ENCODE results near the gene CCDC27.

The CCDC27 gene

GRCh38 chr1:3727042-3727824 lies 25.0 kb upstream of the CCDC27 start:
- Mint-ChIP-seq H3K9me3 (no peaks in the 10 kb centered on the region), H3K27me3 (peaks cover 9% of the 10 kb centered on the region), H3K27ac (no peak overlapping the region), H3K4me1 (ENCODE audit: low read depth) (no peaks in the 10 kb centered on the region), H3K36me3 (ENCODE audit: low read depth) (no peaks in the 10 kb centered on the region), H3K4me3 (no peak overlapping the region)
- intact Hi-C loops (cut with micrococcal nuclease), result no loop called here

- H3K4me1 Mint-ChIP-seq (ENCODE audit: low read depth), result no peaks in the 10 kb centered on the region
- H3K4me3 Mint-ChIP-seq, result no peak overlapping the region
- no peaks in the 10 kb centered on the region for H3K9me3 Mint-ChIP-seq
- no peak overlapping the region for H3K27ac Mint-ChIP-seq
- H3K27me3 Mint-ChIP-seq, result peaks cover 11% of the 10 kb centered on the region
- intact Hi-C loops (cut with micrococcal nuclease), result no loop called here
- no peaks in the 10 kb centered on the region for H3K36me3 Mint-ChIP-seq (ENCODE audit: low read depth)
Observed at GRCh38 chr1:3727825-3728776, 24.1 kb upstream of the CCDC27 start.

DNA sequence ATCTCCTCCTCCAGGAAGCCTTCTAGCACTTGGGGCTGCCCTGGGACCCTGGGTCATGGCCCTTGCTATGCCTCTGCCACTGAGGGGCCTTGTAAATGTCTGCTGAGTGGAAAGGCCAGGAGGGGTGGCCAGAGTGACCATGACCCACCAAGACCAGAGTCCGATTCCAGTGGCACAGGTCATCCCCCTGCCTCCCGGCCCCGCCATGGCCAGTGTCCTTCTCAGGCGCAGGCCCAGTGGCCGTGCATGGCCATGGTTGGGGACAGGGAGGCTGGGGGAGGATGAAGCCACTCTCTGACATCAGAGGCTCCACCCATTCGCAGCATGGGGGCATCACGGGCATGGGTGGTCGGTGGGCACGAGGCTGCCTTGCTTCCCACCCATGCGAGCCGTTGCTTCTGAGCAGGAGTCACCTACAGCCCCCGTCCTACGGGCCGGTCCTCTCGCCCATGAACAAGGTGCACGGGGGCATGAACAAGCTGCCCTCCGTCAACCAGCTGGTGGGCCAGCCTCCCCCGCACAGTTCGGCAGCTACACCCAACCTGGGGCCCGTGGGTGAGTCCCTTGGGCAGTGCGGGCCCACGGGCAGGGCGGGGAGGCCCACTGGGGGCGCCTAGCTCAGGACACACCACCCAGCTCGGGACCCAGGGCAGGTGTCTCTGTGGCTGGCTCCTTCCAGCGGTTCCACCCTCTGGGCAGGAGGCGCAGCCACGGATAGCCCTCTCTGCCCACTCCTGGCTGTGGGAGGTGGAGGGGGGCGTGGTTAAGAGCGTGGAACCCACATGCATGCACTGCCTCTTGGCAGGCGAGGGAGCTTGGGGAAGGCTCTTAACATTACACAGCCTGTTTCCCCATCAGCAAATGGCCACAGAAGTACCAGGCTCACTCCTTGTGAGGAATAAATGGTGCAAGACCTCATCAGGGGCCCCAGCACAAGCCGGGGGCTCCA lies 22.4 kb upstream of the CCDC27 start:
- no peaks in the 10 kb centered on the region for H3K9me3 Mint-ChIP-seq
- no peaks in the 10 kb centered on the region for H3K36me3 Mint-ChIP-seq (ENCODE audit: low read depth)
- H3K4me3 Mint-ChIP-seq, result no peak overlapping the region
- no peak overlapping the region for H3K27ac Mint-ChIP-seq
- H3K4me1 Mint-ChIP-seq (ENCODE audit: low read depth), result no peaks in the 10 kb centered on the region
- H3K27me3 Mint-ChIP-seq, result peaks cover 10% of the 10 kb centered on the region
- intact Hi-C loops (cut with micrococcal nuclease), result no loop called here

DNA sequence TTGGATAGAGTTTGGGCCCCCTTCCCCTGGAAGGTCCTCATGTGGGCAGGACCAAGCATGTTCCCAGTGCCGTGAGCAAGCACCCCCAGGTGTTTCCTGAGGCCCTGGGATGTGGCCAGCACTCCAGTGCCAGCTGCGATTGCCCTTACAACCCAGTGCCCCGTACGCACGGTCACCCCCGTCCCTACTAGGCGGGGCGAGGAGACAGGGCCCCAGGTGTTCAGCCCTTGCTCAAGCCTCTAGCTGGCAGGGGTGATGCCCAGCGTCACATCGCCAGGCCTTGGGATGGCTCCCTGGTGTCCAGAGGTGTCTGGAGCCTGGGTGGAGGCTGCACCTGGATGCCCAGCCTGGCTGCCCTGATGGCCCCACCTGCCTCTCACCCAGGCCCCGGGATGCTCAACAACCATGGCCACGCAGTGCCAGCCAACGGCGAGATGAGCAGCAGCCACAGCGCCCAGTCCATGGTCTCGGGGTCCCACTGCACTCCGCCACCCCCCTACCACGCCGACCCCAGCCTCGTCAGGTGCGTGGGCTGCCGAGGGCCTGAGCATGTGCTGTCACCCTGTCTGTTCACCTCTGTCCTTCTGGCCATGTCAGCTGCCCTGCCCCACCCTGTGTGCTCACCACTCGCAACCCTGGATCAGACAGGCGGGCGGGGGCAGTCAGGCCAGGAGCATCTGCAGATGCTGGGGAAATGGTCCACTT lies 21.6 kb upstream of the CCDC27 start:
- Mint-ChIP-seq H3K36me3 (ENCODE audit: low read depth) (no peaks in the 10 kb centered on the region), H3K4me1 (ENCODE audit: low read depth) (no peaks in the 10 kb centered on the region), H3K27me3 (peaks cover 10% of the 10 kb centered on the region), H3K27ac (no peak overlapping the region), H3K4me3 (no peak overlapping the region), H3K9me3 (no peaks in the 10 kb centered on the region)
- intact Hi-C loops (cut with micrococcal nuclease), result no loop called here

DNA sequence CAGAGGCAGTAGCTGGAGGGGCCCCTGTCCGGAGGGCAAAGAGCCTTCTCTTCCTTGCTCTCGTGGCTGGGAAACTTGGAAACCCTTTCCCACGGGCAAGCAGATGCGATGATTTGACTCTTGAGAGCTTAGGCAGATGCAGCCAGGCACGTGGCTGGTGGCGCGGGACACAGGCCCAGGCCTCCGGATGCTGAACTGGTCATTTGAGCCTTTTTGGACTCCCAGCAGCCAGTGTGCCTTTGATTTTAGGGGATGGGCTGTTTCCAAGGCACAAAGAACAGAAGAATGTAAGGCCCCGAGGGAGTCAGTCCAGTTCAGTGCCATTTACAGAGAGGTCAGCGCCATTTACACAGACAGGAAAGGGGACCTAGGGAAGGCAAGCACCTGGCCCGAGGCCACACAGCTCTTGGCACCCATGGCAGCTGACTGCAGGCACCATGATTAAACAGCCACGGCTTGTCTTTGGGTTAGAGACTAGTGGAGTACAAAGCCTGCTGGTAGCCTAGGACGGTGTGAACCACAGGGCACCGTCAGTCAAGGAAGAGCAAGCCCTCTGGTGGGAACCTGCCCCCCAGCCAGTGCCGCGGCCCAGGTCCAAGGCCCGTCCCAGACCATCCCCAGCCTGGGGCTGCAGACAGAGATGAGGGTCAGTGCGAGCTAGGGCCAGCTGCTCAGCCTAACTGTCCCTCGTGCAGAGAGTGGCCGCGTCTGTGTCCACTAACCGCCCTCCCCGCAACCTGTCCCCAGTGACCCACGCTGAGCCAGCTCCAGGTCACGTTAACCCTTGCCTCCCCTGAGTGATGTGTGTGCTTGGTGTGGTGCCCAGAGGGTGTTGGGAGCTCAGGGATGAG lies 20.4 kb upstream of the CCDC27 start:
- H3K4me3 Mint-ChIP-seq, result no peak overlapping the region
- peaks cover 10% of the 10 kb centered on the region for H3K27me3 Mint-ChIP-seq
- intact Hi-C loops (cut with micrococcal nuclease), result no loop called here
- no peaks in the 10 kb centered on the region for H3K4me1 Mint-ChIP-seq (ENCODE audit: low read depth)
- H3K27ac Mint-ChIP-seq, result no peak overlapping the region
- no peaks in the 10 kb centered on the region for H3K9me3 Mint-ChIP-seq
- no peaks in the 10 kb centered on the region for H3K36me3 Mint-ChIP-seq (ENCODE audit: low read depth)

DNA sequence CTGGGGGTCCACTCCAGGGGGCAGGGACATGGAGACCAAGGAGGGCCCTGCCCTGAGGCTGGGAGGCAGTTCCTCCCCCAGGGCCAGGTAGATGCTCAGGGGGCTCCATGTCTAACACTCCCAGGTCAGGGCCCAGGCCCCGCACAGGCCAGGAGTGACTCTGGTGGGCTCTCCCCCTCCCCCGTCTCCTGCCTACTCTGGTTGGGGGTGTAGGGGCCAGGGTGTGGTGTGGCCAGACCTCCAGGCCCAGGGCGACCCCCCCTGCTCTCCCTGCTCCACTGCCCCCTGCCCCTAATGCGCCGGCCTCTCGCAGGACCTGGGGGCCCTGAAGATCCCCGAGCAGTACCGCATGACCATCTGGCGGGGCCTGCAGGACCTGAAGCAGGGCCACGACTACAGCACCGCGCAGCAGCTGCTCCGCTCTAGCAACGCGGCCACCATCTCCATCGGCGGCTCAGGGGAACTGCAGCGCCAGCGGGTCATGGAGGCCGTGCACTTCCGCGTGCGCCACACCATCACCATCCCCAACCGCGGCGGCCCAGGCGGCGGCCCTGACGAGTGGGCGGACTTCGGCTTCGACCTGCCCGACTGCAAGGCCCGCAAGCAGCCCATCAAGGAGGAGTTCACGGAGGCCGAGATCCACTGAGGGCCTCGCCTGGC lies 19.7 kb upstream of the CCDC27 start:
- H3K4me1 Mint-ChIP-seq (ENCODE audit: low read depth), result no peaks in the 10 kb centered on the region
- H3K36me3 Mint-ChIP-seq (ENCODE audit: low read depth), result no peaks in the 10 kb centered on the region
- no peak overlapping the region for H3K4me3 Mint-ChIP-seq
- H3K27me3 Mint-ChIP-seq, result peaks cover 10% of the 10 kb centered on the region
- H3K27ac Mint-ChIP-seq, result no peak overlapping the region
- no peaks in the 10 kb centered on the region for H3K9me3 Mint-ChIP-seq
- intact Hi-C loops (cut with micrococcal nuclease), result no loop called here

DNA sequence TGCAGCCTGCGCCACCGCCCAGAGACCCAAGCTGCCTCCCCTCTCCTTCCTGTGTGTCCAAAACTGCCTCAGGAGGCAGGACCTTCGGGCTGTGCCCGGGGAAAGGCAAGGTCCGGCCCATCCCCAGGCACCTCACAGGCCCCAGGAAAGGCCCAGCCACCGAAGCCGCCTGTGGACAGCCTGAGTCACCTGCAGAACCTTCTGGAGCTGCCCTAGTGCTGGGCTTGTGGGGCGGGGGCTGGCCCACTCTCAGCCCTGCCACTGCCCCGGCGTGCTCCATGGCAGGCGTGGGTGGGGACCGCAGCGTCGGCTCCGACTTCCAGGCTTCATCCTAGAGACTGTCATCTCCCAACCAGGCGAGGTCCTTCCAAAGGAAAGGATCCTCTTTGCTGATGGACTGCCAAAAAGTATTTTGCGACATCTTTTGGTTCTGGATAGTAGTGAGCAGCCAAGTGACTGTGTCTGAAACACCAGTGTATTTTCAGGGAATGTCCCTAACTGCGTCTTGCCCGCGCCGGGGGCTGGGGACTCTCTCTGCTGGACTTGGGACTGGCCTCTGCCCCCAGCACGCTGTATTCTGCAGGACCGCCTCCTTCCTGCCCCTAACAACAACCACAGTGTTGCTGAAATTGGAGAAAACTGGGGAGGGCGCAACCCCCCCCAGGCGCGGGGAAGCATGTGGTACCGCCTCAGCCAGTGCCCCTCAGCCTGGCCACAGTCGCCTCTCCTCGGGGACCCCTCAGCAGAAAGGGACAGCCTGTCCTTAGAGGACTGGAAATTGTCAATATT lies 19.0 kb upstream of the CCDC27 start:
- Mint-ChIP-seq H3K4me1 (ENCODE audit: low read depth) (no peaks in the 10 kb centered on the region), H3K27me3 (peaks cover 10% of the 10 kb centered on the region), H3K9me3 (no peaks in the 10 kb centered on the region), H3K4me3 (no peak overlapping the region), H3K27ac (no peak overlapping the region), H3K36me3 (ENCODE audit: low read depth) (no peaks in the 10 kb centered on the region)
- intact Hi-C loops (cut with micrococcal nuclease), result no loop called here

DNA sequence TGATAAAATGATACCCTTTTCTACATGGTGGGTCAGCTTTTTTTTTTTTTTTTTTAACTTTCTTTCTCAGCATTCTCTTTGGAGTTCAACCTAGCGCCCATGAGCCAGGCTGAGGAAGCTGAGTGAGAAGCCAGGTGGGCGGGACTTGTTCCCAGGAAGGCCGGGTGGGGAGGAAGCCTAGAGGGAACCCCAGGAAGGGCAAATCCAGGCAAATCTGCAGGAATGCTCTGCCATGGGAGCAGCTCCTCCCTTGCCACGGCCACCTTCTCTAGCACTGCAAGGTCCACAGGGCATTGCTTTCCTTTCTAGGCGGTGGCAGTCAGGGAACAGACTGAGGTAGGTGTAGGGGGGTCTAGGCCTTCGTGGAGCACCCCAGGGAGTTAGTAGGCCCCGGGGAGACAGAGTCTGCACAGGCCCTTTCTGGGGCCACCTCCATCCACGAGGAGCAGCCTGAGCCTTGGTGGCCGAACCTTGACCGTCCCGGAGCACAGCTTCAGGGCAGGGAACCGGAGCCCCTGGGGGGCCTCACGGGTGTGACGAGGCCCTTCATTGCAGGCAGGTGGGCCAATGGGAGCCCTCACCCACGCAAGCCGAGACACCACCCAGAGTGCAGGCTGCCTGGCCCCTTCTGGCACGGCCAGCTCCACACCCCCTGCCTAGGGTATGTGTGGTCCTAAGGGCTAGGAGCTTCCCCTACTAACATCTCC lies 18.2 kb upstream of the CCDC27 start:
- Mint-ChIP-seq H3K4me1 (ENCODE audit: low read depth) (no peaks in the 10 kb centered on the region), H3K27ac (no peak overlapping the region), H3K9me3 (no peaks in the 10 kb centered on the region), H3K27me3 (peaks cover 8% of the 10 kb centered on the region), H3K36me3 (ENCODE audit: low read depth) (no peaks in the 10 kb centered on the region), H3K4me3 (no peak overlapping the region)
- intact Hi-C loops (cut with micrococcal nuclease), result no loop called here

- Mint-ChIP-seq H3K27ac (no peak overlapping the region), H3K4me3 (no peak overlapping the region), H3K36me3 (ENCODE audit: low read depth) (no peaks in the 10 kb centered on the region), H3K9me3 (no peaks in the 10 kb centered on the region), H3K27me3 (peaks cover 8% of the 10 kb centered on the region), H3K4me1 (ENCODE audit: low read depth) (no peaks in the 10 kb centered on the region)
- intact Hi-C loops (cut with micrococcal nuclease), result no loop called here
Observed at GRCh38 chr1:3734602-3735001, 17.6 kb upstream of the CCDC27 start.

DNA sequence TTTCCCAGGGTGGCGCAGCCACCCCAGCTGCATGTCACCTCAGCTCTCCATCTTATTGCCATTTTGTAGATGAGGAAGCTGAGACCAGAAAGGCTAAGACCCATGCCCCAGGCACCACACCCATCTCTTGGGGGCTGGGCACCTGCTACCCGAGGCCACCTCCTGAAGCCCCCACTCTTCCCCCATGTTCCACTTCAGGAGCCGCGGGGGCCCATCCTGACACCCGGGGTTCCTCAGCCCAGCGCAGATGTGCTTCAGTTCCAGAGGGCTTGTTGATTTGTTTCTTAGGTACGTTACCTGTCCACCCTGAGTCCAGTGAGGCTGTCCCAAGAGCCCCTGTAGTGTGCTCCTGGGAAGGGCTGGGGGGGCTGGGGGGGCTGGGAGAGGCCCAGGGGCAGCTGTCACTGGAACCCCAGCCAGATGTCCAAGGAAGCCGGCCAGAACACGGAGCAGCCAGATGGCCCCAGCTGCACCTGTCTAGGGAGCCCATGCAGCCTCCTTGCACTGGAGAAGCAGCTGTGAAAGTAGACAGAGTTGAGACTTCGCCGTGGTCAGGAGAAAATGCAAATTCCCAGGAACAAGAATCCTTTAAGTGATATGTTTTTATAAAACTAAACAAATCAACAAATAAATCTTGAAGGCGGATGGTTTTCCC lies 17.1 kb upstream of the CCDC27 start:
- Mint-ChIP-seq H3K27ac (no peak overlapping the region), H3K9me3 (no peaks in the 10 kb centered on the region), H3K36me3 (ENCODE audit: low read depth) (no peaks in the 10 kb centered on the region), H3K4me1 (ENCODE audit: low read depth) (no peaks in the 10 kb centered on the region), H3K27me3 (peaks cover 7% of the 10 kb centered on the region), H3K4me3 (no peak overlapping the region)
- intact Hi-C loops (cut with micrococcal nuclease), result no loop called here

- Mint-ChIP-seq H3K27me3 (peaks cover 6% of the 10 kb centered on the region), H3K9me3 (no peaks in the 10 kb centered on the region), H3K4me1 (ENCODE audit: low read depth) (no peaks in the 10 kb centered on the region), H3K27ac (no peak overlapping the region), H3K36me3 (ENCODE audit: low read depth) (peaks cover 2% of the 10 kb centered on the region), H3K4me3 (no peak overlapping the region)
- intact Hi-C loops (cut with micrococcal nuclease), result no loop called here
Observed at GRCh38 chr1:3735688-3736087, 16.6 kb upstream of the CCDC27 start.

Measured in dendritic cell treated with granulocyte-macrophage colony-stimulating factor and Interleukin-4, amounts not matched to agents 40 ng/mL and 50 ng/mL, for 4 days (primary cell).